NB4 (cell line): ENCODE measurements around the gene C10orf143.

ENCODE experiments used
- CTCF ChIP-seq: IDR thresholded peaks from one replicate; pipeline ENCODE4 v1.5.1; 2012; ENCODE audit warnings: low read depth, low read length
- MAX ChIP-seq: IDR thresholded peaks from 2 replicates; pipeline ENCODE4 v1.6.1; 2011; ENCODE audit warnings: low read depth, low read length
- MYC ChIP-seq: IDR thresholded peaks from 2 replicates; pipeline ENCODE4 v1.6.1; 2011; ENCODE audit warnings: low read depth, low read length
- POLR2A ChIP-seq: IDR thresholded peaks from 2 replicates; pipeline ENCODE4 v1.6.1; 2011; ENCODE audit warnings: mild to moderate bottlenecking; ENCODE audit not compliant: insufficient read length; ENCODE audit errors: extremely low read depth

- TF ChIP-seq CTCF = no peak
- TF ChIP-seq MAX = no peak
- TF ChIP-seq POLR2A = no peak
- no peak for TF ChIP-seq MYC
Measured at GRCh38 chr10:130112821-130113220, 2.2 kb upstream of the C10orf143 start.
